GM10847 (cell line): ENCODE results near the gene AGR3.

Source experiments
- POLR2A ChIP-seq: IDR thresholded peaks from 2 replicates; pipeline ENCODE4 v1.6.1; 2011; ENCODE audit not compliant: insufficient read length; ENCODE audit errors: extremely low read depth

AGR3 gene

GRCh38 chr7:16881844-16882243 is at the start of gene AGR3:
Gene AGR3, minus strand, starts transcription at chr7:16881983. Its CDS starts 3,365 bp downstream, at chr7:16878618.
- TF ChIP-seq POLR2A: no peak

DNA sequence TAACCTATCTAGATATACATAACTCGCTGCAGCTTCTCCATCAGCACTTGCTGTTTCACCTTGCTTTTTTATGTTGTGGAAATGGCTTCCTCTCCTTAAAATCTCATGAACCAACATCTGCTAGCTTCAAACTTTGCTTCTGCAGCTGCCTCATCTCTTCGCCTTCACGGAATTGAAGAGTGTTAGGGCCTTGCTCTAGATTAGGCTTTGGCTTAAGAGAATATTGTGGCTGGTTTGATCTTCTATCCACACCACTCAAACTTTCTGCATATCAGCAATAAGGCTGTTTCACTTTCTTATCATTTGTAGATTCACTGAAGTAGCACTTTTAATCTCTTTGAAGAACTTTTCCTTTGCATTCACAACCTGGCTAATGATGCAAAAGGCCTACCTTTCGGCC is 49.2 kb upstream of the AGR3 start:
- TF ChIP-seq POLR2A: no peak

DNA sequence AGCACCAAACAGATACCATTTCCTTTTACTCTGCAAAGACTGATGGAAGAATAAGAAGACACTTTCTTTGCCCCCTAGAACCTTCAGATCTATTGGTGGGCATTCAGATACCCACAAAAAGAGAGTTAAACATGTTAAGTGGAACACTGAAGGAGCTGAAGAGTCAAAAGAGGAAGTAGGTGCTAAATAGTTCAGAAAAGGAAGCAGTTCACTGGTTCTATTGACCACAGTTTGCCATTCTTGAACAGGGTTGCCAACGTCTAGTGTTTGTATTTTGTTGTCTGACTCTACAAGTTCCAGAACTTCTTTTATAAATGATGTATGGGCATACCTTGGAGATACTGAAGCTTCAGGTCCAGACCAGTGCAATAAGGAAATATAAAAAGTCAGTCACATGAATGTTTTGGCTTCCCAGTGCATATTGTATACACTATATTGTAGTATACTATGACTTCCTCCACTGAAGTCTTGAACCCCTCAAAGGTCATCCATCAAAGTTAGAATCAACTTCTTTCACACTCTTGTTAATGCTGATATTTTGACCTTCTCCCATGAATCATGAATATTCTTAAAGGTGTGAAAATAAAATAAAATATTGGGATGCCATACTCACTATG is 47.5 kb upstream of the AGR3 start:
- TF ChIP-seq POLR2A: no peak

DNA sequence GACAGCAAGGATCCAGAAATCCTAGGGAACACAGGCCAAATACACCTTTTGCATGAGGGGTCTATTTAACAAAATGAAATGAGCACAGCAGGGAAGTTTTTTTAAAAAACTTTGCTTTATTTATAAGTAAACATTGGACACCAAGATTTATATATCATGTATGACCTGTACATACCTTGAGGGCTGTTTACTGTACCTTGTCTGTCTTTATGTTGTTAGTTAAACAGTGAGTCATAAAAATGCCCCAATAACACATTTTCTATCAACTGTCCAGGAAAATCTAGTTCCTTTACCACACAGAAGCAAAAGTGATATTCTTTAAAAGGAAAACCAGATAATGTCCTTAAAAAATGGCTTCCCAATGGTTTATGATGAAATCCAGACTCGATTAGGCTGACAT is 45.1 kb upstream of the AGR3 start:
- no peak for TF ChIP-seq POLR2A

DNA sequence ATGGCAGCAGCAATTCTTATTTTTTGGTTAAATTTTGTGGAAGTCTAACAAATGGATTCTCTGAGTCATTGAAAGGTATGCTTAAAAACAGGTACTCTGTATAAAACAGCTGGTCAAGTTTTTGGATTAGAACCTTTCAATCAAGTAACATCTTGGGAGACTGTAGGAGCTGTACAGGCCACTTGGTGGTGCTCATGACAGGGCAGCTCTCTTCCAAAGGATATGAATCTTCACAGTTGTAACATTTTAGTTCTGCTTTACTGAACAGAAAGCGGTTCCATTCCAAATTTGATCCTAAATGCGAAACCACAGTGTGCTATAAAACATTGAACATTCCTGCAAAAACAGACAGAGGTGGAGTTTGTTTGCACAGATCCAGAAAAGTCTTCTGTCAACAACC is 44.5 kb upstream of the AGR3 start:
- TF ChIP-seq POLR2A: no peak

DNA sequence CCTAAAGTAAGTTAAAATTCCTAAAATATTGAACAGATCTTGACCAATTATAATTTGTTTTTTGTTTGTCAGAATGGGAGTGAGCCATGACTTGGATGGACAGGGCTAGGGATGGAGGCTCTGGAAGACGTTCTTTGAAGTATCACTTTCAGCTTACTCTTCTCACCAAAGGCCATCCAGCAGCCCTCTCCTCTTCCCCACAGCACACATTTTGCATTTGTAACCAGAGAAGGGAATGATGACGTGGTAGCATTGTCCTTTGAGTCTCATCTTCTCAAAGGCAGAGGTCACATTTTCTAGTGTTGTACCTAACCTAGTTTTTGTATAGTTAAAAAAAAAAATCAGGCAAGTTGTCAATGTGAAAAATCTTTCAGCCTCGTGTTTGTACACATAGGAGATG is 43.8 kb upstream of the AGR3 start:
- TF ChIP-seq POLR2A: no peak

DNA sequence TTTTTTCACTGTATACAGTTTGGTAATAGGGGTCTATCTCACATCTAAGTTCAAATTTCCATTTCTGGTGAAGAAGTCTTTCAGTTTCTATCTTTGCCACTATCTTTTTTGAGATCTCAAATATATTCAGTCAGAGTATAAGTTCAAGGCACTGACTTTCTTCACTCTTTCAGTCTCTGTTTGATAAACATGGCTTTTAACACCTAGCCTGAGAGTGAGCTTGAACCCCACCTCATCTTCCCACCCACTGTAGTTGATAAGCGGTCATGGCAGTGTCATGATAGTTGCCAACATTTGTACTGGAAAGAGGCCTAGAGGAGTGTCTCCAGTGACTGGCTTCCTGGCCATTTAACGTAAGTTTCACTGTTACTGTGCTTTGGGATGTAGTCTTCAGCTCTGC is 41.2 kb upstream of the AGR3 start:
- no peak for TF ChIP-seq POLR2A

- no peak for TF ChIP-seq POLR2A
Observed at GRCh38 chr7:16921644-16922257, 40.0 kb upstream of the AGR3 start.

- TF ChIP-seq POLR2A: no peak
Observed at GRCh38 chr7:16921151-16921550, 39.4 kb upstream of the AGR3 start.

DNA sequence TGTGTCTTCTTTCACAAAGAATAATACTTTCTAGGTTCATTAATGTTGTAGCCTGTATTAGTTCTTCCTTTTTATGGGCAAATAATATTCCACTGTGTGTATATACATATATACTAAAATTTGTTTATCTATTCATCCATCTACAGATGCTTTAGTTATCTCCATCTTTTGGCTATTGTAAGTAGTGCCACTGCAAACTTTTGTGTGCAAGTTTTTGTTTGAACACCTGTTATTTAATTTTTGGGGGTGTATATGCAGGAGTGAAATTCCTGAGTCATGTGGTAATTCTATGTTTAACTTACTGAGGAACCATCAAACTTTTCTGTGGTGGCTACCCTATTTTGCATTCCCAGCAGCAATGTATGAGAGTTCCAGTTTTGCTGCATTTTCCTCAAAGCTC is 37.7 kb upstream of the AGR3 start:
- TF ChIP-seq POLR2A: no peak

DNA sequence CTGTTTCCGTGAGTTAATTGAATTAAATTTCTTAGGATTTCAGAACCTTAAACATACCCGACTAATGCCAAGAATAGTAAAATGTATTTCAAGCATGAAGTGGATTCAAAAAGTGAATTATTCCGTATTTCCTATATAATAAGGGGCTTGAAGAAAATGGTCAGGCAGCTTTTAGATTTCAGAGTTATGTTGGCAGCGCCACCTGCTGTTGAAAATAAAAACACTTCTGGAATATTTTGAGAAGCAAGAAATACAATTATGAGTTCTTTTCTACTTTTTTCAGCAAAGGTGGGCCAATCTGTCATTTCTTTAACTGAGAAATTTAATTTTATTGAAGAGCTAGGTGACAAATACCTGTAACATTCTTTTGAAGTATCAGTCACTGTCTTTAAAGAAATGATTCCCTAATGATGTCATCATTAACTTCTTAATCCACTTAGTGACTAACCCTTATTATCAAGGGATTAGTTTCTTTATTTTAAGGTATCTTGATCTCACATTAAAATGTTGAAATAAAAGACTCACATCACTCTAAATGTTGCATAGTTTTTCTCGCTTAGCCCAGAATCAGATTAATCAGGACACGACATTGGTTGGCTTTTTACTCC is 36.6 kb upstream of the AGR3 start:
- TF ChIP-seq POLR2A: no peak

DNA sequence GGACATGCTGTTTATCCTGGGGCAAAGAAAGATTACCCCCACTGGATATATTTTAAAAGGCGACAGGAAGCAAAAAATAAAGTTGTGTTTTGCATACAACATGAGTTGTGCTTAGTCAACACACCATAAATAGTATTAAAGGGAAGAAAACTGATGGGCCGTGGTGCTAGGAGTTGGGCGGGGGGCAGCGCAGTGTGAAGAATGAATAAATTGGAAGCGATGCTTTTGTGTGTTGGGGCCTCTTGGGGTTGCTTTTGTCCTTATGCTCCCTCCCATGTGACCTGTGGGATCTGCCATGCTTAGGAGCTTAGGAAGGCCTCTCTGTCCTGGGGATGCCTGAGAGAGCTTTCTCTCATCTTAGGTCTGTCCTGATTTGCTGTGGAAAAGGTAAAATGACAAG is 35.0 kb upstream of the AGR3 start:
- no peak for TF ChIP-seq POLR2A

- TF ChIP-seq POLR2A: no peak
Observed at GRCh38 chr7:16916105-16916639, 34.4 kb upstream of the AGR3 start.

- no peak for TF ChIP-seq POLR2A
Observed at GRCh38 chr7:16915405-16915804, 33.6 kb upstream of the AGR3 start.

- no peak for TF ChIP-seq POLR2A
Observed at GRCh38 chr7:16914771-16915170, 33.0 kb upstream of the AGR3 start.

DNA sequence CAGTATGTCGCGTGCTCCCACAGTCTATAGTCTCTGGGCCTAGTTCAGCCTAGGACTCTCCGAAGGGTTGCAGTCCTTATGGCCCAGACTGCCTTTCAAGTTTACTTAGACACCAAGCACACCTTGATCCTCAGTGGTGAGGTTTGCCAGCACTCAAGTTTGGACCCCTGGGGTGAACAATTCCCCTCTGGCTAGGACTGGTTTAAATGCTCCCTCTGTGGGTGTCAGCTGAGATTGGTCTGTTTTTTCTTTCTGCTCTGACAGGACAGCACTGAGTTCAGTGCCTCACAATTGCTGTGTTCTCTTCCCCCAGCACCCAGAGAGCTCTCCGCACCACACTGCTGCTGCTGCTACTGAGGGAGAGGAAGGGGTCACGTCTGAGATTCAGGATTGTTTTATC is 31.9 kb upstream of the AGR3 start:
- TF ChIP-seq POLR2A: no peak

- no peak for TF ChIP-seq POLR2A
Observed at GRCh38 chr7:16912540-16912939, 30.8 kb upstream of the AGR3 start.

GRCh38 chr7:16908561-16908960 is 26.8 kb upstream of the AGR3 start:
- no peak for TF ChIP-seq POLR2A
